ENCODE results near the gene DTX1. TPM values are rescaled to one million over a fixed set of nuclear protein-coding genes. Genes with fewer than 3 reads are reported as not detected.

The DTX1 gene
- total RNA-seq, 2 experiments from 2014 or later: 0.15 to 0.25 TPM

DNA sequence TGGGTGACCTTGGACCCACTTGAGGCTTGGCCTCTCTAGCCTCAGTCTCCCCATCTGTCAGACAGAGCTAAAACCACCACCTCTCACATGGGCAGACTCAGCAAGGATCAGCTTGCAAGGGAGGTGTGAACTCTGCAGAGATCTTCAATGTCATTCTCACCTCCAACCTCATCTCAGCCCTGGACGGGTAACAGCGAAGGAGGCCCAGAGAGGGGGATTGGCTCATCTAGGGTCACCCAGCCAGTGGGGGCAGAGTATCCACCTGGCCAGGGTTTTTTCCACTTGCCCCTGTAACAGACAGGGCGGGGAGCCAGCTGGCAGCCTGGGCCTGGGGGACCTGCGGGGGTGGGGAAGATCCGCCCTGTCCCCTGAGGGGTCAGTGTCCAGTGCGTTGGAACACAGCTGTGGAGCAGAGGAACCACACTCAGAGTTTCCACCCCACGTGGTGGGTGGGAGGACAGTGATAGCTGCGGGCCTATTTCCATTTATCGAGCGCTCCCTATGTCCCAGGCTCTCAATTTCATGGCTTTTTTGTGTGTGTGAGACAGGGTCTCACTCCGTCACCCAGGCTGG is 27.4 kb downstream of the DTX1 start:
- no peak overlapping the region for H3K27ac Mint-ChIP-seq
- H3K4me1 Mint-ChIP-seq: peaks cover 29% of the 10 kb centered on the region
- POLR2A ChIA-PET: no interaction called here
- no peak overlapping the region for H3K4me3 Mint-ChIP-seq
- H3K36me3 Mint-ChIP-seq (ENCODE audit: low read depth): no peaks in the 10 kb centered on the region
- H3K9me3 Mint-ChIP-seq: no peaks in the 10 kb centered on the region
- CTCF ChIA-PET: interaction anchor here (0.7 to 1.3 kb wide), 2 partner anchors 74 to 91 kb away, joined by 3 read pairs; no protein-coding TSS in a partner anchor
- DNase-seq: no peak
- no peaks in the 10 kb centered on the region for H3K27me3 Mint-ChIP-seq

DNA sequence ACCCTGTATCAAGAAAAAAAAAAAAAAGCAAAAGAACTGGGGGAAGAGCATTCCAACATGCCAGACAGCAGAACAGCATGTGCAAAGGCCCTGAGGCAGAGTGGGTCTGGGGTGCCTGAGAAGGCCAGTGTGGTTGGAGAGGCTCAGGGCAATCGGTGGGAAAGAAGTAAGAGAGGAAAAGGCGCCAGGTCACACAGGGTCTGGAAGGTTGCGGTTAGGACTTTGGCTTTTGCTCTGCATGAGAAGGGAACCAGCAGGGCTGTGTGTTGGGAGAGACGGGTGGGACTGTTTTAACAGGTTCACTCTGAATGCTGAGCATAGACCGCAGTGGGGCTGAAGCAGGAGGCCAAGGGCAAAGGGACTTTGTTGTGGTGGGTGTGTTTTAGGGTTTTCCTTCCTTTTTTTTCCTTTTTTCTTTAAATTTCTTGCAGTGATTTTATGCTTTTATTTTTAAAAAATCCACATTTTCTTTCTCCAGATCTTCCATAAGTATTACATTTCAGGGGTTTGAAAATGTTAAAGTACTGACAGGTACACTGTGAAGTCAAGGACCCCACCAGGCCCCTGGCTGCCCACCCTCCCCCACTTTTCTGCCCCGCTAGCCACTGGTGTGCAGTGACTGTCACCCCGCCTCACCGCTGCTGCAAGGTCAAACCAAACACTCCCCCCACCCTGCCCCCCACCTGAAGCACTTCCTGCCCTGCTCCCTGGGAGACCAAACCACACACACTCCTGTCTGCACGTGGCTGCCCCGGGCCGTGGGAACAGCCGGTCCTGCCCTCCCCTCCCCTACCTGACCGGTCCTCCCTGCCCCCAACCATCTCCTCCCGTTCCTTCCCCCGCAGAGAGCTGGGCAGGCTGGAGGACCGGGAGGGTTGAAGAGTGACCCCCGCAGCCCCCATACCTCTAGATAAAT is 30.0 kb downstream of the DTX1 start:
- DNase-seq: peak; percentile 24
- Mint-ChIP-seq H3K27ac (peak overlapping the region; percentile 65), H3K9me3 (no peaks in the 10 kb centered on the region), H3K36me3 (ENCODE audit: low read depth) (no peaks in the 10 kb centered on the region), H3K4me3 (peak overlapping the region; percentile 22), H3K27me3 (no peaks in the 10 kb centered on the region), H3K4me1 (peaks cover 50% of the 10 kb centered on the region)
- CTCF ChIA-PET: no interaction called here
- POLR2A ChIA-PET: no interaction called here

DNA sequence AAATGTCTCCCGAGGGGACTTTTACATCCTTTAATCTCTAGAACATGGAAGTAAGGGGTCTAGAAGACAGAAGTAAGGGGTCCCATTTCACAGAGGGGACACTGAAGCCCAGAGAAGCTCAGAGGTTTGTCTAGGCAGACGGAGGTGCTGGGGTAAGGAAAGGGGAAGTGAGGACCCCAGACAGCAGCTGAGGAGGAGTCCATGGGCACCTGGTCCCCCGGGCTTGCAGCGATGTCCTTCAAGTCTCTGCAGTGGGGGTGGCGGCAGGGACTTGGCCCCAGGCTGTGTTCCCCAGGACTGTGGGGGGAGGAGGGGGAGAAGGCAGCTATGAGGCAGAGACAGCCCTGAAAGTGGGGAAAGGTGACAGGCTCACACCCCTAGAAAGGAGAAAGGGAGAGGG is 30.7 kb downstream of the DTX1 start:
- POLR2A ChIA-PET: no interaction called here
- no peak overlapping the region for H3K27ac Mint-ChIP-seq

DNA sequence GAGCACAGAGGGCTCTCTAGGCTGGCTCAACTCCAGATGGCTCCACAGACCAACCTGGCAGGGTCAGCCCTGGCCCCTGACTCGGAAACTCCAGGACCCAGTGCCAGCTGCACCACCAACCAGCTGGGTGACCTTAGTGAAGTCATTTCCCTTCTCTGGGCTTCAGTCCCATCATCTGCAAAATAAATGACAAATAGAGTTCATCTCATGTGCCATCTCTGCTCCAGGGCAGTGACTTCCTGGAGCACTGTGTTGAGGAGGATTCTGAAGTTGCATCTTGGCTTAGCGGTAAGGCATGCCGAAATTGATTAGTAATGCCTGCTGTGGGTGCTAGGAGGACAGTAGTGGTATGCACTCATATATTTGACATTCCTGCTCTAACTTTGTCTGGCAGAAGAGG is 31.5 kb downstream of the DTX1 start:
- no peaks in the 10 kb centered on the region for H3K9me3 Mint-ChIP-seq
- H3K36me3 Mint-ChIP-seq (ENCODE audit: low read depth): no peaks in the 10 kb centered on the region
- H3K4me1 Mint-ChIP-seq: peaks cover 60% of the 10 kb centered on the region
- peak overlapping the region; percentile 7 for H3K27ac Mint-ChIP-seq
- H3K4me3 Mint-ChIP-seq: no peak overlapping the region
- ChIA-PET CTCF (no interaction called here), POLR2A (no interaction called here)
- H3K27me3 Mint-ChIP-seq: no peaks in the 10 kb centered on the region
- DNase-seq: no peak

More for the DNA sequence above, 30.7 kb downstream of the DTX1 start:
- H3K27me3 Mint-ChIP-seq: no peaks in the 10 kb centered on the region
- H3K4me1 Mint-ChIP-seq: peaks cover 56% of the 10 kb centered on the region
- peak overlapping the region; percentile 22 for H3K4me3 Mint-ChIP-seq
- DNase-seq: no peak
- H3K36me3 Mint-ChIP-seq (ENCODE audit: low read depth): no peaks in the 10 kb centered on the region
- no peaks in the 10 kb centered on the region for H3K9me3 Mint-ChIP-seq
- CTCF ChIA-PET: no interaction called here

DNA sequence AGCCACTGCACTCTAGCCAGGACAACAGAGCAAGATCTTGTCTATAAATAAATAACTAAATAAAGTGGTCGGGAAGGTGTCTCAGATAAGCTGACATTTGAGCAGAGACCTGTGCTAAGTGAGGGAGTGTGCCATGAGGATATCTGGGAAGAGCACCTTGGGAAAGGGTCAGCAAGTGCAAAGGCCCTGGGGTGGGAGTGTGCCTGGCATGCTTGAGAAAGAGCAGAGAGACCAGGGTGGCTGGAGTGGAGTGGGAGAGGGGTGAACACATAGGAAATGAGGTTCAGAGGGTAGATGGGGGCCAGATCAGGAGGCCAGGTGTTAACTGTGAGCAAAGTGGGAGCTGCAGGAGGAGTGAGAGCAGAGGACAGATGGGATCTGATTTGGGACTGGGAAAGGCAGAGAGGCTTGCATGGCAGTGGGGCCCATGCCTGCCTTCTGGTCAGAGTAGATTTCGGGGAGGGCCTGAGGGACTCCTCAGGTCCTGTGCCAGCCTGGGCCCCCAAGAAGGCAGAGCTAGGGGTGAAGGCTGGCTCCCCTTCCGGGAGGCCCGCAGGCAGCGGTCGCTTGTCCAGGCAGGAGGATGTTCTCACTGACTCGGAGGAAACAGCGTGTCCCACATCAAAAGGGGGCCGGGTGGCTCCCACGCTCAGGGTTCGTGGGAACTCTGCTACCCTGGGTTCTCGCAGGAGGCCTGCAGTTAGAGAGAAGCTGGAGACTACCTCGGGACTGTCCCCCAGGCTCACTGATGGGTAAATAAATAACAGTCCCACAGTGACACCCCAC is 32.6 kb downstream of the DTX1 start:
- POLR2A ChIA-PET: no interaction called here
- H3K9me3 Mint-ChIP-seq: no peaks in the 10 kb centered on the region
- peaks cover 60% of the 10 kb centered on the region for H3K4me1 Mint-ChIP-seq
- peak; percentile 52 for DNase-seq
- no peaks in the 10 kb centered on the region for H3K27me3 Mint-ChIP-seq
- no peak overlapping the region for H3K4me3 Mint-ChIP-seq
- peak overlapping the region; percentile 4 for H3K27ac Mint-ChIP-seq
- H3K36me3 Mint-ChIP-seq (ENCODE audit: low read depth): no peaks in the 10 kb centered on the region
- CTCF ChIA-PET: interaction anchor here (1.0 to 2.2 kb wide), 3 partner anchors 9 to 83 kb away, joined by 3 to 8 read pairs (median 4); no protein-coding TSS in a partner anchor

DNA sequence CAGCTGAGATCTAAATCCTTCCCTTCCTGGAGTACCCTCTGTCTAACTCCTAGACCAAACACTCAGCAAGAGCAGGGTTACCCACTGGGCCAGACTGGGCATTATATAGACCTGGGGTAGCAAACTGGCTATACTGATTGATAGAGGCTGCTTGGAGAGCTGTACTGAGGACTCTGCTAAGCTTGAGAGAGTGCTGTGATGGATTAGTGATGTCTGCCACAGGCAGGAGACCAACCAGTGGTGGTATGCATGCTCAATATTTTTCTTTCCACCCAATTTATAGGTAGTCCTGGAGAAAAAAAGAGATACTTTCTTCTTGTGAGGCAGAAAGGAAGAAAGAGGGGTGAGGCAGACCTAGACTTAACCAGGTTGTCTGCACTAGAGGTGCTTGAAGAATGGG is 33.3 kb downstream of the DTX1 start:
- ChIA-PET CTCF (interaction anchor here (0.6 to 2.2 kb wide), 4 partner anchors 9 to 1014 kb away, joined by 3 to 8 read pairs (median 4); no protein-coding TSS in a partner anchor), POLR2A (interaction anchor here (0.5 kb wide), 1 partner anchor 271 kb away, joined by 3 read pairs; no protein-coding TSS in a partner anchor)
- H3K4me3 Mint-ChIP-seq: no peak overlapping the region
- H3K4me1 Mint-ChIP-seq: peaks cover 60% of the 10 kb centered on the region
- no peaks in the 10 kb centered on the region for H3K27me3 Mint-ChIP-seq
- no peak for DNase-seq
- no peaks in the 10 kb centered on the region for H3K9me3 Mint-ChIP-seq
- no peaks in the 10 kb centered on the region for H3K36me3 Mint-ChIP-seq (ENCODE audit: low read depth)
- H3K27ac Mint-ChIP-seq: peak overlapping the region; percentile 26

DNA sequence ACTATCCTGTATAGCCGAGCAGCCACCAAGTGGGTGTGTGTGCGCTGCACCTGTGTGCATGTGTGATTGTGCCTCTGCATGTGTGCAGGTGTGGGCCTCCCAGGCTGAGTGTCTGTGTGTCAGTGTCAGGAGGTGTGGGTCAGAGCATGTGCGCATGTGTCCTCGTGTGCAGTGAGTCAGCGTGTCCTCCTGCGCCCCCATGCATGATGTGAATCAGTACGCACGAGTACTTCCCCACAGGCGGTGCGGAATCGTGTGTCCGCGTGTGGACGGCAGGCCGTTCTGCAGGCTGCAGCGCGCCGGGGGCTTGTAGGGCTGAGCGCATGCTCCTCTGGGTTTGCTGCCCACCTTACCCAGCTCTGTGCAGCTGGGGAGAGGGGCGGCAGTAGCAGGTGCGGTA is 34.2 kb downstream of the DTX1 start:
- ChIA-PET CTCF (interaction anchor here (1.2 to 2.2 kb wide), 2 partner anchors 8 to 84 kb away, joined by 3 to 8 read pairs; no protein-coding TSS in a partner anchor), POLR2A (no interaction called here)
- Mint-ChIP-seq H3K4me1 (peaks cover 56% of the 10 kb centered on the region), H3K27ac (no peak overlapping the region), H3K9me3 (no peaks in the 10 kb centered on the region), H3K27me3 (no peaks in the 10 kb centered on the region), H3K36me3 (ENCODE audit: low read depth) (no peaks in the 10 kb centered on the region), H3K4me3 (no peak overlapping the region)
- DNase-seq: no peak

DNA sequence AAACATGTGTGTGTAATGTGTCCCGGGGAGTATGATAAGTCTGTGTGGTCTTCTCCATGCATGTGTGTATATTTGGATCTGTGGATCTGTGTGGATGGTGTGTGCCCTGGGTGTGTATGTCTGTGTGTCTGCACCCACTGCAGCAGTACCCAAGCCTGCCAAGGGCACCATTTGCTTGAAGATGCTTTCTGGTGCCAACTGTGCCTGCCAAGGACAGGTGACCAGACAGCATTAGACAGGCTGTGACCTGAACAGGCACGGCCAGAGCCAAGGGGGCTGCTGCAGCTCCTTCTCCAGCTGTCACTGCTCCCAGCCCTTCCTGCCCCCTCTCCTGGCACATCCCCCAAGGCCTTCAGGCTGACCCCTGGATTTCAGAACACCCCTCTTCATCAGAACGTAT is 35.0 kb downstream of the DTX1 start:
- POLR2A ChIA-PET: no interaction called here
- Mint-ChIP-seq H3K4me1 (peaks cover 48% of the 10 kb centered on the region), H3K4me3 (no peak overlapping the region)

DNA sequence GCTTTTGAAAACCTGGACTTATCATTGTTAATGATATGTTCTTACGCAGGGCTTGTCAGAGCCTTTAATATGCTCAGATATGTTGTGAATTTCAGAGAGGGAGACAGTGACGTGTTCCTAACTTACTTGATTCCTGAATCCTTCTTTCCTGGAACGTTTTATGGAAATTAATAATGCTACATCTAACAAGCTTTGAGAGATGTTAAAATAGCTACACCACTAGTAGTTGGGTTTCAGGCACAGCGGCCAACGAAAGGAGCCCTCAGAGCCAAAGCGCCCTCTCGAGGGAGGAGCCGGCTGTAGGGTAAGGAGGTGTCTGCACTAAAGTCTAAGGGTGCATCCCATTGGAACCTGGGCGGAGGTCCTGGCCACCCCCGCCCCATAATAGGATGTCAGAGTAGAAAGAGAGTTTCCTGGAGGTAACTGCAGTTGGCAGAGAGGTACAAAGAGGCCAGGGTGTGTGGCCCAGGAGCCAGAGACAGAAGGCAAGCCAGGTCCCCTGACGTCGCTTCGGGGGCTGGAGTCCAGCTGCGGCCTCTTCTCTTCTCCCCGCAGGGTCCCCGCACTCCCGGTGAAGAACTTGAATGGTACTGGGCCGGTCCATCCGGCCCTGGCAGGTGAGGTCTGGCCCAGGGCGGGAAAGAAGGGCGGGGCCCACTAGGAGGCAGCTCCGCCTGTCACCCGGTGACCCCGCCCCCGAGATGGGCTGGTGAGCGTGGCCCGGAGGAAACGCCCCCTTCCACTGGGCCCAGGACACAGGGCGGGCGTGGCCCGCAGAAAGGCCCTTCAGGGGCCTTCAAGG is 36.3 kb downstream of the DTX1 start:
- H3K9me3 Mint-ChIP-seq: no peaks in the 10 kb centered on the region
- peaks cover 36% of the 10 kb centered on the region for H3K4me1 Mint-ChIP-seq
- no peak overlapping the region for H3K27ac Mint-ChIP-seq
- DNase-seq: no peak
- ChIA-PET CTCF (interaction anchor here (0.6 to 1.0 kb wide), 2 partner anchors 21 to 81 kb away, joined by 3 read pairs; no protein-coding TSS in a partner anchor), POLR2A (no interaction called here)
- H3K36me3 Mint-ChIP-seq (ENCODE audit: low read depth): no peaks in the 10 kb centered on the region
- H3K27me3 Mint-ChIP-seq: no peaks in the 10 kb centered on the region
- no peak overlapping the region for H3K4me3 Mint-ChIP-seq

More for the DNA sequence above, 35.0 kb downstream of the DTX1 start:
- no peak for DNase-seq
- H3K27ac Mint-ChIP-seq: no peak overlapping the region
- CTCF ChIA-PET: interaction anchor here (1.0 kb wide), 1 partner anchor 83 kb away, joined by 3 read pairs; no protein-coding TSS in a partner anchor
- H3K9me3 Mint-ChIP-seq: no peaks in the 10 kb centered on the region
- no peaks in the 10 kb centered on the region for H3K36me3 Mint-ChIP-seq (ENCODE audit: low read depth)
- H3K27me3 Mint-ChIP-seq: no peaks in the 10 kb centered on the region

DNA sequence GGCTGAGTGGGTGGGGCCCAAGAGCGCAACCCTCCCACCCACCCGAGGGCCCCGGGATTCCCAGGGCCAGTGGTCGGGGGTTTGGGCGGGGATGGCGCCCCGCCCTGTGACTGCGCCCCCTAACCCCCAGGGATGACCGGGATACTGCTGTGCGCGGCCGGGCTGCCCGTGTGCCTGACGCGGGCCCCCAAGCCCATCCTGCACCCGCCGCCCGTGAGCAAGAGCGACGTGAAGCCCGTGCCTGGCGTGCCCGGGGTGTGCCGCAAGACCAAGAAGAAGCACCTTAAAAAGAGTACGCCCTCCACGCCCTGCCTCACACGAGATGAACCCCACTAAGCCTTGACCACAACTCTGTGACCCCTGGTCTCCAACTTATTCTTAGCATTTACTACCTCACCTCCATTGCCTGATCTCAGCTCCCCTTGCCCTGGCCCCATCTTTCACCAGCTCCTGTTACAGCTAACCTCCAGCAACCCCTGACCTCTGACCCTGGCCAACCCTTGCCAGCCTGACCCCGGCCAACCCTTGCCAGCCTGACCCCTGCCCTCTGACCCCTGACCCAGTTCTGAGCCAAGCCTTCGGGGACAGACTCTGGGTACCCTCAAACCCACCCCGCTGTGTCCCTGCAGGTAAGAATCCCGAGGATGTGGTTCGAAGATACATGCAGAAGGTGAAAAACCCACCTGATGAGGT is 37.0 kb downstream of the DTX1 start:
- Mint-ChIP-seq H3K27me3 (no peaks in the 10 kb centered on the region), H3K4me3 (no peak overlapping the region), H3K4me1 (peaks cover 36% of the 10 kb centered on the region), H3K9me3 (no peaks in the 10 kb centered on the region), H3K27ac (no peak overlapping the region), H3K36me3 (ENCODE audit: low read depth) (no peaks in the 10 kb centered on the region)
- DNase-seq: no peak
- ChIA-PET CTCF (no interaction called here), POLR2A (no interaction called here)

DNA sequence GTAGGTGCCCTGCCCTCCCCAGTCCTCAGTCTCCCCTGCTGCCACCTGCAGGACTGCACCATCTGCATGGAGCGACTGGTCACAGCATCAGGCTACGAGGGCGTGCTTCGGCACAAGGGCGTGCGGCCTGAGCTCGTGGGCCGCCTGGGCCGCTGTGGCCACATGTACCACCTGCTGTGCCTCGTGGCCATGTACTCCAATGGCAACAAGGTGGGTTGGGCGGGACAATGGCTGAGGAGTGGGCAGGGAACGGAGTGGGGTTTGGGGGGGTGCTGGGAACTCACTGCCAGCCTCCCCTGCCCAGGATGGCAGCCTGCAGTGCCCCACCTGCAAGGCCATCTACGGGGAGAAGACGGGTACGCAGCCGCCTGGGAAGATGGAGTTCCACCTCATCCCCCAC is 38.2 kb downstream of the DTX1 start:
- H3K36me3 Mint-ChIP-seq (ENCODE audit: low read depth): no peaks in the 10 kb centered on the region
- no peak overlapping the region for H3K27ac Mint-ChIP-seq
- POLR2A ChIA-PET: no interaction called here
- no peaks in the 10 kb centered on the region for H3K9me3 Mint-ChIP-seq
- no peaks in the 10 kb centered on the region for H3K27me3 Mint-ChIP-seq
- DNase-seq: no peak
- H3K4me1 Mint-ChIP-seq: peaks cover 26% of the 10 kb centered on the region
- no peak overlapping the region for H3K4me3 Mint-ChIP-seq
- CTCF ChIA-PET: no interaction called here

DNA sequence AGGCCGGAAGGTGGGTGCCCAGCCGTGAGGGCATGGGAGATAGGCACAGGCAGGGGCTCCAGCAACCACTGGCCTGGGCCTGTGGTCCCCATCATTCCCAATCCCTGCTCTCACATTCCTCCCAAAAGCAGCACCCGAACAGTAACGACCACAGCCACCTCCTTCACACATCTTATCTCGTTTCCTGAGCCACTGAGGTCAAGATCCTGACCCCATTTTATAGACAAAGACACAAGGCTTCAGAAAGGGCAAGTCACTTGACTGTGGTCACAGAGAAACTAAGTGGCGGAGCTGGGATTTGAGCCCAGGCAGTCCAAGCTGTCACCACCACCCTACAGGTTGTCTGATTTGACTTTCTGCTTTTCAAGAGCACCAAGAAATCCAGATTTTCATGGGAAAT is 38.9 kb downstream of the DTX1 start:
- POLR2A ChIA-PET: no interaction called here
- H3K27me3 Mint-ChIP-seq: no peaks in the 10 kb centered on the region
- no peaks in the 10 kb centered on the region for H3K9me3 Mint-ChIP-seq
- H3K4me1 Mint-ChIP-seq: peaks cover 21% of the 10 kb centered on the region
- DNase-seq: no peak
- H3K27ac Mint-ChIP-seq: no peak overlapping the region
- no peaks in the 10 kb centered on the region for H3K36me3 Mint-ChIP-seq (ENCODE audit: low read depth)
- no peak overlapping the region for H3K4me3 Mint-ChIP-seq
- CTCF ChIA-PET: no interaction called here

All from activated CD4-positive, alpha-beta T cell treated with anti-CD3 and anti-CD28 coated beads, Interleukin-2, amount 10 ng/mL, durations not matched to agents 7 days and 5 days (primary cell).